H1 (cell line): Measurements from ENCODE around the gene FAM149B1. TPM values are rescaled to one million over a fixed set of nuclear protein-coding genes. Genes with fewer than 3 reads are reported as not detected.

Experiments
- BCL11A ChIP-seq, 2 experiments: IDR thresholded peaks; one replicate each; pipeline ENCODE4 v1.6.1; 2011; ENCODE audit warnings: low read depth in 2 of 2, low read length in 2 of 2, mild to moderate bottlenecking in 2 of 2
- CTCF ChIP-seq, 3 experiments: IDR thresholded peaks; 1 replicate in 2 of 3; 2 replicates in 1 of 3; pipeline versions ENCODE4 v1.5.1 to v1.6.1; 2011; ENCODE audit warnings: low read length in 3 of 3, mild to moderate bottlenecking in 3 of 3, inconsistent platforms in 2 of 3, low read depth in 1 of 3, moderate library complexity in 1 of 3; ENCODE audit not compliant: insufficient read depth in 1 of 3; ENCODE audit errors: control extremely low read depth in 1 of 3
- POLR2A ChIP-seq, 2 experiments: IDR thresholded peaks; 1 replicate in 1 of 2; 2 replicates in 1 of 2; pipeline ENCODE4 v1.6.1; 2011; ENCODE audit warnings: low read depth in 2 of 2, low read length in 2 of 2, mild to moderate bottlenecking in 2 of 2; ENCODE audit errors: control extremely low read depth in 1 of 2
- SIN3A ChIP-seq, 2 experiments: IDR thresholded peaks in 1 of 2; conservative IDR thresholded peaks in 1 of 2; 2 replicates each; pipeline ENCODE4 v1.6.1; 2011 to 2012; ENCODE audit warnings: low read length in 2 of 2, improper control_type of control experiment in 1 of 2, low read depth in 1 of 2, mild to moderate bottlenecking in 1 of 2
- ZNF274 ChIP-seq: IDR thresholded peaks from 2 replicates; pipeline ENCODE4 v1.7.0; 2012; ENCODE audit warnings: low read length, borderline replicate concordance; ENCODE audit errors: extremely low read depth
- polyA plus RNA-seq, 7 experiments: library from polyadenylated mRNA; depleted of rRNA in 3 of 7; stranded (reverse) in 5 of 7; unstranded in 2 of 7; fragments of >200 nt in 5 of 7; fragments of 200-250 nt in 2 of 7; gene quantifications; 1 replicate in 5 of 7; 2 replicates in 1 of 7; 4 replicates in 1 of 7; pipeline versions ENCODE4 v1.2.1 to v1.2.3, GENCODE V29; 2011 to 2013; ENCODE audit warnings: missing spikeins in 2 of 7, mixed read lengths in 2 of 7
- total RNA-seq: library from RNA; stranded (reverse); fragmentation: NEBNext Ultra II Directional; extraction: Animal tissue kit (Norgen Biotek cat#: 25700); gene quantifications from 2 replicates; pipeline ENCODE4 v1.2.1, GENCODE V29; 2021
- TF ChIP-seq, protein P1 (sequence below): fragments of 300-600 bp; sonication (generic); IDR thresholded peaks from 2 replicates; pipeline ENCODE4 v1.7.1; 2012; ENCODE audit warnings: low read length, moderate library complexity, mild to moderate bottlenecking, inconsistent platforms; ENCODE audit not compliant: insufficient replicate concordance

Gene FAM149B1
- total and polyA plus RNA-seq, 2 of the 8 experiments (the other 6 are each of a cell fraction or from before 2014, with no cell fraction given), result 16.8 to 21.9 TPM

DNA sequence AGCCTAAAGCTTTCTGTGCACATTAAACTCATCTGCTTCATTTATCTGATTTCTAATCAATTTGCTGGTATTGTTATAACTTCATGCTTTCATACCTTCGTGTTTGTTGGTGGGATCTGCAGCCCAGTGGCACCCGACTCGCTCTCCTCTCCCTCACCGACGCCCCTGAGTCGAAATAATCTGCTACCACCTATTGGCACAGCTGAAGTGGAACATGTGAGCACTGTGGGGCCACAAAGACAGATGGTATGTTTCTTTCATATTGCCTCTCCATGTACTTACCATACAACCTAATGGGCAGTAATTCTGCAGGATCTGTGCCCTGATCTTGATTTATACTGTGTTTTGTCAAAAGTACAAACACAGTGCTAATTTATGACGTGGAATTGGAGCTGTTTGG lies 66.8 kb downstream of the FAM149B1 start (continued):
- TF ChIP-seq, protein P1, sequence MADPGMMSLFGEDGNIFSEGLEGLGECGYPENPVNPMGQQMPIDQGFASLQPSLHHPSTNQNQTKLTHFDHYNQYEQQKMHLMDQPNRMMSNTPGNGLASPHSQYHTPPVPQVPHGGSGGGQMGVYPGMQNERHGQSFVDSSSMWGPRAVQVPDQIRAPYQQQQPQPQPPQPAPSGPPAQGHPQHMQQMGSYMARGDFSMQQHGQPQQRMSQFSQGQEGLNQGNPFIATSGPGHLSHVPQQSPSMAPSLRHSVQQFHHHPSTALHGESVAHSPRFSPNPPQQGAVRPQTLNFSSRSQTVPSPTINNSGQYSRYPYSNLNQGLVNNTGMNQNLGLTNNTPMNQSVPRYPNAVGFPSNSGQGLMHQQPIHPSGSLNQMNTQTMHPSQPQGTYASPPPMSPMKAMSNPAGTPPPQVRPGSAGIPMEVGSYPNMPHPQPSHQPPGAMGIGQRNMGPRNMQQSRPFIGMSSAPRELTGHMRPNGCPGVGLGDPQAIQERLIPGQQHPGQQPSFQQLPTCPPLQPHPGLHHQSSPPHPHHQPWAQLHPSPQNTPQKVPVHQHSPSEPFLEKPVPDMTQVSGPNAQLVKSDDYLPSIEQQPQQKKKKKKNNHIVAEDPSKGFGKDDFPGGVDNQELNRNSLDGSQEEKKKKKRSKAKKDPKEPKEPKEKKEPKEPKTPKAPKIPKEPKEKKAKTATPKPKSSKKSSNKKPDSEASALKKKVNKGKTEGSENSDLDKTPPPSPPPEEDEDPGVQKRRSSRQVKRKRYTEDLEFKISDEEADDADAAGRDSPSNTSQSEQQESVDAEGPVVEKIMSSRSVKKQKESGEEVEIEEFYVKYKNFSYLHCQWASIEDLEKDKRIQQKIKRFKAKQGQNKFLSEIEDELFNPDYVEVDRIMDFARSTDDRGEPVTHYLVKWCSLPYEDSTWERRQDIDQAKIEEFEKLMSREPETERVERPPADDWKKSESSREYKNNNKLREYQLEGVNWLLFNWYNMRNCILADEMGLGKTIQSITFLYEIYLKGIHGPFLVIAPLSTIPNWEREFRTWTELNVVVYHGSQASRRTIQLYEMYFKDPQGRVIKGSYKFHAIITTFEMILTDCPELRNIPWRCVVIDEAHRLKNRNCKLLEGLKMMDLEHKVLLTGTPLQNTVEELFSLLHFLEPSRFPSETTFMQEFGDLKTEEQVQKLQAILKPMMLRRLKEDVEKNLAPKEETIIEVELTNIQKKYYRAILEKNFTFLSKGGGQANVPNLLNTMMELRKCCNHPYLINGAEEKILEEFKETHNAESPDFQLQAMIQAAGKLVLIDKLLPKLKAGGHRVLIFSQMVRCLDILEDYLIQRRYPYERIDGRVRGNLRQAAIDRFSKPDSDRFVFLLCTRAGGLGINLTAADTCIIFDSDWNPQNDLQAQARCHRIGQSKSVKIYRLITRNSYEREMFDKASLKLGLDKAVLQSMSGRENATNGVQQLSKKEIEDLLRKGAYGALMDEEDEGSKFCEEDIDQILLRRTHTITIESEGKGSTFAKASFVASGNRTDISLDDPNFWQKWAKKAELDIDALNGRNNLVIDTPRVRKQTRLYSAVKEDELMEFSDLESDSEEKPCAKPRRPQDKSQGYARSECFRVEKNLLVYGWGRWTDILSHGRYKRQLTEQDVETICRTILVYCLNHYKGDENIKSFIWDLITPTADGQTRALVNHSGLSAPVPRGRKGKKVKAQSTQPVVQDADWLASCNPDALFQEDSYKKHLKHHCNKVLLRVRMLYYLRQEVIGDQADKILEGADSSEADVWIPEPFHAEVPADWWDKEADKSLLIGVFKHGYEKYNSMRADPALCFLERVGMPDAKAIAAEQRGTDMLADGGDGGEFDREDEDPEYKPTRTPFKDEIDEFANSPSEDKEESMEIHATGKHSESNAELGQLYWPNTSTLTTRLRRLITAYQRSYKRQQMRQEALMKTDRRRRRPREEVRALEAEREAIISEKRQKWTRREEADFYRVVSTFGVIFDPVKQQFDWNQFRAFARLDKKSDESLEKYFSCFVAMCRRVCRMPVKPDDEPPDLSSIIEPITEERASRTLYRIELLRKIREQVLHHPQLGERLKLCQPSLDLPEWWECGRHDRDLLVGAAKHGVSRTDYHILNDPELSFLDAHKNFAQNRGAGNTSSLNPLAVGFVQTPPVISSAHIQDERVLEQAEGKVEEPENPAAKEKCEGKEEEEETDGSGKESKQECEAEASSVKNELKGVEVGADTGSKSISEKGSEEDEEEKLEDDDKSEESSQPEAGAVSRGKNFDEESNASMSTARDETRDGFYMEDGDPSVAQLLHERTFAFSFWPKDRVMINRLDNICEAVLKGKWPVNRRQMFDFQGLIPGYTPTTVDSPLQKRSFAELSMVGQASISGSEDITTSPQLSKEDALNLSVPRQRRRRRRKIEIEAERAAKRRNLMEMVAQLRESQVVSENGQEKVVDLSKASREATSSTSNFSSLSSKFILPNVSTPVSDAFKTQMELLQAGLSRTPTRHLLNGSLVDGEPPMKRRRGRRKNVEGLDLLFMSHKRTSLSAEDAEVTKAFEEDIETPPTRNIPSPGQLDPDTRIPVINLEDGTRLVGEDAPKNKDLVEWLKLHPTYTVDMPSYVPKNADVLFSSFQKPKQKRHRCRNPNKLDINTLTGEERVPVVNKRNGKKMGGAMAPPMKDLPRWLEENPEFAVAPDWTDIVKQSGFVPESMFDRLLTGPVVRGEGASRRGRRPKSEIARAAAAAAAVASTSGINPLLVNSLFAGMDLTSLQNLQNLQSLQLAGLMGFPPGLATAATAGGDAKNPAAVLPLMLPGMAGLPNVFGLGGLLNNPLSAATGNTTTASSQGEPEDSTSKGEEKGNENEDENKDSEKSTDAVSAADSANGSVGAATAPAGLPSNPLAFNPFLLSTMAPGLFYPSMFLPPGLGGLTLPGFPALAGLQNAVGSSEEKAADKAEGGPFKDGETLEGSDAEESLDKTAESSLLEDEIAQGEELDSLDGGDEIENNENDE, result no peak
- TF ChIP-seq ZNF274 (no peak), CTCF (IDR thresholded peaks at IDR 0.05; ENCODE audit: control extremely low read depth in 1 of 3, insufficient read depth in 1 of 3, low read depth in 1 of 3, low read length in 3 of 3) (no peak), POLR2A (IDR thresholded peaks at IDR 0.05; ENCODE audit: control extremely low read depth in 1 of 2, low read depth in 2 of 2, low read length in 2 of 2) (no peak), BCL11A (IDR thresholded peaks at IDR 0.05; ENCODE audit: low read depth in 2 of 2, low read length in 2 of 2) (no peak), SIN3A (conservative IDR thresholded peaks at IDR 0.05 in 1 of 2, IDR thresholded peaks at IDR 0.05 in 1 of 2; ENCODE audit: low read depth in 1 of 2, low read length in 2 of 2) (no peak)
